GM12873 (cell line): ENCODE results near the gene CPLX1.

Experiments used
- TF ChIP-seq, protein P1 (sequence below): IDR thresholded peaks from 2 replicates; pipeline ENCODE4 v1.5.1; 2012; ENCODE audit warnings: low read depth, mild to moderate bottlenecking, moderate library complexity, low read length, control low read depth; ENCODE audit not compliant: insufficient read depth; ENCODE audit errors: missing control alignments

Gene CPLX1

DNA sequence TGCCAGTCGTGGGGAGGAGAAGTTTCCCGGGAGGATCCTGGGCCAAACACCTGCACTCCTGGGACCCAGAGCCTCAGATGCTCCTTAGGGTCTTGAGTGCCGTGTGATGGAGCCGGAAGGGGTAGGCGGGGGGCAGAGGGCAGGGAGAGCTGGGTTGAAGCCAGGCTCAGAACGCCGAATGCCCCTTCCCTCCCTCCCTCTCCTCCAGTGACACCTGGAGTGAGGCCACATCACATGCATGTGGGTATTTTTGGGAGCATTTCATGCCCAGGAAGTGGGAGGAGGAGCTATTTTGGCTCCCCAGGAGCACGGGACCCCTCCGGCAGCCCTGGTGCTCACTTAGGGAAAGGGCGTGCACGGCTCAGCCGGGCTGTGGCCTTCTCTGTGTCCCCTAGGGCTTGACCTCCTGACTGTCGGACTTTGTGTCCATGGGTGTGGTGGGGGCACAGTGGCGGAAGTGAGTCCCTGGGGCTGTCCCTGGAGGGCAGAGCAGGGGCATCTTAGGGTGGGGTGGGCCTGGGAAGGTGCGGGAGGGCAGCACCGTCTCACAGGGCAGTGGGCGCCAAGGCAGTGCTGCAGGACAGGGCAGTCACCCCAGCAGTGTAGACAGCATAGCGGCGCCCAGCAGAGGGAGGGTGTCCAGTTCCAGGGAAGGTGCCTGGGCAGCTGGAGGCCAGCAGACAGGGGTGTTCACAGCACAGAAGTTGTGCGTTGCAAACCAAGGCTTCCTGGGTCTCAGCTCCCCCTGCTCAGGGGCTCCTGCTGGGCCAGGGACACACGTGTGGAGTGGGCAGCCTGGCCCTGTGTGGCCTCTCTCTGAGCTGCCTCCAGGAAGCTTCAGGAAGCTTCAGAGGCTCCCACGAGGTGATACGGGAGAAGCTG, 4.9 kb upstream of the CPLX1 start:
- TF ChIP-seq, protein P1, sequence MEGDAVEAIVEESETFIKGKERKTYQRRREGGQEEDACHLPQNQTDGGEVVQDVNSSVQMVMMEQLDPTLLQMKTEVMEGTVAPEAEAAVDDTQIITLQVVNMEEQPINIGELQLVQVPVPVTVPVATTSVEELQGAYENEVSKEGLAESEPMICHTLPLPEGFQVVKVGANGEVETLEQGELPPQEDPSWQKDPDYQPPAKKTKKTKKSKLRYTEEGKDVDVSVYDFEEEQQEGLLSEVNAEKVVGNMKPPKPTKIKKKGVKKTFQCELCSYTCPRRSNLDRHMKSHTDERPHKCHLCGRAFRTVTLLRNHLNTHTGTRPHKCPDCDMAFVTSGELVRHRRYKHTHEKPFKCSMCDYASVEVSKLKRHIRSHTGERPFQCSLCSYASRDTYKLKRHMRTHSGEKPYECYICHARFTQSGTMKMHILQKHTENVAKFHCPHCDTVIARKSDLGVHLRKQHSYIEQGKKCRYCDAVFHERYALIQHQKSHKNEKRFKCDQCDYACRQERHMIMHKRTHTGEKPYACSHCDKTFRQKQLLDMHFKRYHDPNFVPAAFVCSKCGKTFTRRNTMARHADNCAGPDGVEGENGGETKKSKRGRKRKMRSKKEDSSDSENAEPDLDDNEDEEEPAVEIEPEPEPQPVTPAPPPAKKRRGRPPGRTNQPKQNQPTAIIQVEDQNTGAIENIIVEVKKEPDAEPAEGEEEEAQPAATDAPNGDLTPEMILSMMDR = no peak

DNA sequence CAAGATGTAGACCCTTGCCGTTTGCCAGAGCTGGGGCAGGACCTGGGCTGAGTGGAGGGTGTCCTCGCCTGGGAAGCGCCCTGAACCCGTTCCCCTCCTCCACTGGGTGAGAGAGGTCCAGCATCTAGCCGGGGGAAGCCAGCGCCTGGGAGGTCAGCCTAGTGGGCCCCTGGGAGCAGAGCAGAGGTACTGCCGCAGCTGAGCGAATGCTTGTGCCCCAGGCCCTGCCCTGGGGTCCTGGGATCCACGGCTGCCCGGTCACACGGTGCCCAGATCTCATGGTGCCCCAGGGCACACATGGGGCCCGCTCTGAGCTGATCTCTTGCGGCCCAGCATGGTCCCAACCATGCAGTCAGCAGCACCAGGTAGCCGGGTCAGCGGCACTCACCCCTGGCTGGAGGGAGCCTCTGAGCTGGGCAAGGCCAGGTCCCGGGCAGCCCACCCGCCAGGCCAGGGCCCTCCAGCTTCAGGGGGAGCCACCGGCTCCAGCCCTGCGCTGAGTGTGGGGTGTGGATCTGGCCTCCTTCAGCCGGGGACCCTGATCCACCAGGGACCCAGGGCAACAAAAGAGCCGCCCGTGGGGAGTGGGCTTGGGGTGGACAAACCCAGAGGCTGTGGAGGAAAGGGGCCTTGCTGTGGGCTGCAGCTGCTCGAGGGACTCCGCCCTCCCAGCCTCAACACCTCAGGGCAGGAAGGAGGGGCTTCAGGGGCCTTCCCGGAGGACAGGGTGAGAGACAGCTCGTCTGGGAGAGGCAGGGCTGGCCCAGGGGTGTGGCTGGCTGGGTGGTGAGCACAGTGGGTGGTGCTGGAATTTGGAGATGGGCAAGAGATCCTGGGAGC, 4.1 kb upstream of the CPLX1 start:
- TF ChIP-seq, protein P1 = no peak

- TF ChIP-seq, protein P1 = no peak
Measured at GRCh38 chr4:829291-829690, 3.4 kb upstream of the CPLX1 start.

- TF ChIP-seq, protein P1 = peak; percentile 26
Measured at GRCh38 chr4:828641-829271, 2.8 kb upstream of the CPLX1 start.

- TF ChIP-seq, protein P1 = no peak
Measured at GRCh38 chr4:827209-828081, 1.5 kb upstream of the CPLX1 start.

DNA sequence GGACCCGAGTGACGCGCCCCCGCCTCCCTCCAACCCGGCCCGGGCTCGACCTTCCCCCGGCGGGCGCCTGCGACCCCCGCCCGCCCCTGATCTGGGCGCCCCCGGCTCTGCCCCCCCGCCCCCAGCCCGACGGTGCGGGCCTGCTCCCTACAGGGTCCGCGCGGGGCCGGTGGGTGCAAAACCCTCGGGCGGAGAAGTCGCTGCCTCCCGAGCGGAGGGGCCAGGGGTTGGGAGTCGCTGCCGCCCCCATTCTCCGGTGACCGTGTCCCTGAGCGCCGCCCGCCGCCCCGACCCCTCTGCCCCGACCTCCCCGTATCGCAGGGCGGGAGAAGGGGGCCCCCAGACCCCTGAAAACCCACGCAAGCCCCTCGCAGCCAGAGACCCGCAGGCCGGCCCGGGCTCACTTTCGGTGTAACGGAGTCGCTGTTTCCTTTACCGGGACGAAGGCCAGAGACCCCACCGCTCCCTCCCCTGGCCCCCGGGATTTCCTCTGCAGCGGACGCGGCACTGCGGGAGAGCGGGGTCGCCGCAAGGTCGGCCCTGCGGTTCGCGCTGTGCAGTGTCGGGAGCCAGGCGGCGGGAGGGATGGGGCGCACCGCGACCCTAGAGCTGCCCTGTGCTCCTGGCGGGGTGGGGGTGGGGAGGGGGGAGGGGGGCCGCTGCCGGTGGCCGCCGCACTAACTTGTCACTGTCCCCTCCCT, 729 bp upstream of the CPLX1 start:
- TF ChIP-seq, protein P1 = no peak
